ENCODE data around the gene SETBP1. TPM values are rescaled to one million over a fixed set of nuclear protein-coding genes. Genes with fewer than 3 reads are reported as not detected.

Gene SETBP1
- total RNA-seq, 1 donor, result 22.8 TPM

GRCh38 chr18:45060102-45060501 lies 379.4 kb downstream of the SETBP1 start:
- Histone ChIP-seq H2AFZ (ENCODE audit: low read length) (no peak overlapping the region), H3K4me2 (ENCODE audit: insufficient read depth, low read length) (no peak overlapping the region), H3K79me2 (ENCODE audit: insufficient read depth, low read length) (no peaks in the 10 kb centered on the region), H3K4me3 (ENCODE audit: insufficient read depth, low read length) (no peak overlapping the region), H3K9me3 (ENCODE audit: low read depth, low read length) (no peaks in the 10 kb centered on the region), H3K27ac (ENCODE audit: low read depth, low read length) (no peak overlapping the region), H3K4me1 (ENCODE audit: insufficient read depth, low read length) (peaks cover 5% of the 10 kb centered on the region), H3K27me3 (ENCODE audit: insufficient read depth, low read length) (no peaks in the 10 kb centered on the region), H4K20me1 (ENCODE audit: insufficient read depth, low read length) (no peaks in the 10 kb centered on the region), H3K36me3 (ENCODE audit: insufficient read depth, low read length) (no peaks in the 10 kb centered on the region)
- no peak for TF ChIP-seq CTCF (IDR thresholded peaks at IDR 0.05; ENCODE audit: extremely low read depth, low read depth, low read length)
- no peak for DNase-seq (ENCODE audit: insufficient read length, low spot score, missing footprints)

- Histone ChIP-seq H3K79me2 (ENCODE audit: insufficient read depth, low read length) (no peaks in the 10 kb centered on the region), H3K27ac (ENCODE audit: low read depth, low read length) (no peak overlapping the region), H3K4me2 (ENCODE audit: insufficient read depth, low read length) (no peak overlapping the region), H3K9me3 (ENCODE audit: low read depth, low read length) (no peaks in the 10 kb centered on the region), H2AFZ (ENCODE audit: low read length) (no peak overlapping the region), H4K20me1 (ENCODE audit: insufficient read depth, low read length) (no peaks in the 10 kb centered on the region), H3K4me1 (ENCODE audit: insufficient read depth, low read length) (peaks cover 5% of the 10 kb centered on the region), H3K27me3 (ENCODE audit: insufficient read depth, low read length) (no peaks in the 10 kb centered on the region), H3K4me3 (ENCODE audit: insufficient read depth, low read length) (no peak overlapping the region), H3K36me3 (ENCODE audit: insufficient read depth, low read length) (no peaks in the 10 kb centered on the region)
- no peak for TF ChIP-seq CTCF (IDR thresholded peaks at IDR 0.05; ENCODE audit: extremely low read depth, low read depth, low read length)
- DNase-seq (ENCODE audit: insufficient read length, low spot score, missing footprints), result no peak
Measured at GRCh38 chr18:45061359-45061758, 380.7 kb downstream of the SETBP1 start.

DNA sequence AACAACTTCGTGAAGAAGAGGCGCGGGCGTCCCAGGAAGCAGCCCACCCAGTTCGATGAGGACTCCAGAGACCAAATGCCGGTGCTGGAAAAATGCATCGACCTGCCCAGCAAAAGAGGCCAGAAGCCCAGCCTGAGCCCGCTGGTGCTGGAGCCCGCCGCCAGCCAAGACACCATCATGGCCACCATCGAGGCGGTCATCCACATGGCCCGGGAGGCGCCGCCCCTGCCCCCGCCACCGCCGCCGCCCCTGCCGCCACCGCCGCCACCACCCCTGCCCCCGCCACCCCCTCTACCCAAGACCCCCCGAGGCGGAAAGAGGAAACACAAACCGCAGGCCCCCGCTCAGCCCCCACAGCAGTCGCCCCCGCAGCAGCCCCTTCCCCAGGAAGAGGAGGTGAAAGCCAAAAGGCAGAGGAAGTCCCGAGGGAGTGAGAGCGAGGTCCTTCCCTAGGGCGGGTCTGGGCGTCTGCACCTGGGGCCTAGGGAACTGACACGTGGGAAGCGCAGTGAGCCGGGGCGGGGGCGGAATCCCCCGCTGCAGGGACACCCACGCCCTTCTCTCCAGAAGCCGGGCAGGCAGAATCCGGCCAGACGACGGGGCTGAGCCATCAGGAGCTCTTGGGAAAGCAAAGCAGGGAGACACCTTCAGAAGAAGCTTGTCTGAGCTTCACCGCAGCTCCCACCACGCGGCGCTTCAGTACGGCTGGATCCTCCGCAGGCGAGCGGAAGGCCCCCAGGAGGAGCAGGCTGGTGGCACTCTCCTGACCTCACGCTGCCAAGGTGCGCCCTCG lies 382.8 kb downstream of the SETBP1 start:
- Histone ChIP-seq H3K9me3 (ENCODE audit: low read depth, low read length) (no peaks in the 10 kb centered on the region), H3K27me3 (ENCODE audit: insufficient read depth, low read length) (no peaks in the 10 kb centered on the region), H3K4me2 (ENCODE audit: insufficient read depth, low read length) (no peak overlapping the region), H2AFZ (ENCODE audit: low read length) (no peak overlapping the region), H3K79me2 (ENCODE audit: insufficient read depth, low read length) (no peaks in the 10 kb centered on the region), H4K20me1 (ENCODE audit: insufficient read depth, low read length) (no peaks in the 10 kb centered on the region), H3K4me1 (ENCODE audit: insufficient read depth, low read length) (peaks cover 5% of the 10 kb centered on the region), H3K36me3 (ENCODE audit: insufficient read depth, low read length) (no peaks in the 10 kb centered on the region), H3K27ac (ENCODE audit: low read depth, low read length) (no peak overlapping the region), H3K4me3 (ENCODE audit: insufficient read depth, low read length) (no peak overlapping the region)
- no peak for DNase-seq (ENCODE audit: insufficient read length, low spot score, missing footprints)
- TF ChIP-seq CTCF (IDR thresholded peaks at IDR 0.05; ENCODE audit: extremely low read depth, low read depth, low read length), result no peak

DNA sequence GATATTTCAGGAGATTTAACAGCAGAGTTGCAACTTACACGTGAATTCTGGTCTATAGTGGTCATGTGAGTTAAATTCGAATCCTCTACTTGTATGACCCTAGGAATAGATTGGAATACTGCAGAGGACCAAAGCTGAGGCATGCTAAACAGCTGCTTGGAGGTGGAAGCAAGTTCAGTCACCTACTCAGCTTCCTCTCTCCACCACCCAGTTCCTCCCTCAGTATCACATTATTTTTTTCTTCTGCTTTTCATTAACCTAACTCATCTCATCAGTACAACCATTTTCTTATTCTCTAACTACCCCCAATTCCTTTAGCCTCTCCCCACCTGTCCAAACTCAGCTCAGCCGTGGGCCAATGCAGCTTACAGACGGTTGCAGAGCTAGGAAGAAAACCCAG lies 385.5 kb downstream of the SETBP1 start:
- no peak overlapping the region for H3K27ac ChIP-seq (ENCODE audit: low read depth, low read length)
- no peaks in the 10 kb centered on the region for H3K36me3 ChIP-seq (ENCODE audit: insufficient read depth, low read length)
- no peak overlapping the region for H2AFZ ChIP-seq (ENCODE audit: low read length)
- no peak for TF ChIP-seq CTCF (IDR thresholded peaks at IDR 0.05; ENCODE audit: extremely low read depth, low read depth, low read length)
- no peak overlapping the region for H3K4me3 ChIP-seq (ENCODE audit: insufficient read depth, low read length)
- H3K4me1 ChIP-seq (ENCODE audit: insufficient read depth, low read length), result no peaks in the 10 kb centered on the region
- H3K79me2 ChIP-seq (ENCODE audit: insufficient read depth, low read length), result no peaks in the 10 kb centered on the region
- no peak overlapping the region for H3K4me2 ChIP-seq (ENCODE audit: insufficient read depth, low read length)
- DNase-seq (ENCODE audit: insufficient read length, low spot score, missing footprints), result no peak
- no peaks in the 10 kb centered on the region for H4K20me1 ChIP-seq (ENCODE audit: insufficient read depth, low read length)
- no peaks in the 10 kb centered on the region for H3K27me3 ChIP-seq (ENCODE audit: insufficient read depth, low read length)
- no peaks in the 10 kb centered on the region for H3K9me3 ChIP-seq (ENCODE audit: low read depth, low read length)

All from osteoblast (primary cell).